ENCODE data around the gene NRAS. TPM values are rescaled to one million over a fixed set of nuclear protein-coding genes. Genes with fewer than 3 reads are reported as not detected.

The NRAS gene
- total and polyA plus RNA-seq, 9 of the 15 experiments (the other 6 are each of a cell fraction or from before 2014, with no cell fraction given) = 40.7 to 94.5 (median 75.4) TPM

- TF ChIP-seq CCNT2 (IDR thresholded peaks at IDR 0.05; ENCODE audit: borderline replicate concordance, extremely low read depth, insufficient read length, low read depth, low read length) (peak; percentile 48), ZNF592 (IDR thresholded peaks at IDR 0.05) (peak; percentile 50; the same call in 1 of the 2 replicates), ZHX1 (conservative IDR thresholded peaks at IDR 0.05; ENCODE audit: low read length) (peak; percentile 97), GTF2E2 (tag; IDR thresholded peaks at IDR 0.05) (peak; percentile 98), ZBTB12 (CRISPR knock-in tag; IDR thresholded peaks at IDR 0.05) (0 out of 2 replicates have a peak, but pooled peaks have one; percentile 38), ZNF184 (CRISPR knock-in tag; IDR thresholded peaks at IDR 0.05) (no peak), POLR3G (IDR thresholded peaks at IDR 0.05; ENCODE audit: extremely low read depth, insufficient read length, insufficient replicate concordance) (no peak), E2F1 (CRISPR knock-in tag; IDR thresholded peaks at IDR 0.05) (peak; percentile 84; the same call in 1 of the 2 replicates), ZNF584 (CRISPR knock-in tag; IDR thresholded peaks at IDR 0.05; ENCODE audit: low read depth) (peak; percentile 74; the same call in 1 of the 2 replicates), GMEB1 (CRISPR knock-in tag; IDR thresholded peaks at IDR 0.05) (peak; percentile 75), CBFA2T3 (IDR thresholded peaks at IDR 0.05) (no peak), NFXL1 (CRISPR knock-in tag; IDR thresholded peaks at IDR 0.05) (peak; percentile 87), ID3 (CRISPR knock-in tag; IDR thresholded peaks at IDR 0.05) (0 out of 2 replicates have a peak, but pooled peaks have one; percentile 14), ID3 (tag; IDR thresholded peaks at IDR 0.05) (peak; percentile 86; the same call in 1 of the 2 replicates), RHOXF2B (CRISPR knock-in tag; conservative IDR thresholded peaks at IDR 0.05) (no peak)
Observed at GRCh38 chr1:114757455-114758255, 41.1 kb upstream of the NRAS start, which contains the start of gene CSDE1 (continued).
